OCI-LY1 (cell line): ENCODE measurements around the gene UST.

Experiments used
- CTCF ChIP-seq: fragments of 200-600 bp; sonication (generic), shearing (Covaris generic); IDR thresholded peaks from 2 replicates; pipeline ENCODE4 v1.5.1; 2017; ENCODE audit warnings: mild to moderate bottlenecking, antibody characterized with exemption, low read length, moderate library complexity, mixed read lengths
- EZH2 ChIP-seq: fragments of 200-600 bp; sonication (generic), shearing (Covaris generic); IDR thresholded peaks from 2 replicates; pipeline ENCODE4 v1.8.0; 2017; ENCODE audit warnings: borderline replicate concordance, mixed run types, mild to moderate bottlenecking, antibody characterized with exemption, low read length, moderate library complexity, mixed read lengths

DNA sequence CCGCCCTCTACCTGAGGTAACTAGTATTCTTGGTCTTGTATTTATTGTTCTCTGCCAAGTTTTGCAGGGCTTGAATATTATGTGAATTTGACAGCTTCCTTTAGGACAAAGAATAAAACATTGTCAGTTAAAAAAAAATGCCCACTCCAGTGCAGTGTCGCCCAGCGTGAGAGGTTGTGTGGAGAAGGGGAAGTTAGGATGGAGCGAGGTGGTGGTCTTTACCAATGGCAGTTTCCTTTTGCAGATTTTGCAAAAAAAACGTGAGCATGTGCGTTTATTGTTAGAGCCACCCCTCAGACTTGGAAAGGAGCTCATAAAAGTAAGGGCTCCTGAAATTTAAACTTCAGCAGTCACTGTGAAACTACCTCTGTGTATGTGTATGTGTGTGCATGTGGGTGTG lies 28.3 kb downstream of the UST start:
- TF ChIP-seq CTCF (no peak), EZH2 (no peak)
